Endothelial cell of umbilical vein (primary cell): ENCODE results near the gene GATA2. TPM values are rescaled to one million over a fixed set of nuclear protein-coding genes. Genes with fewer than 3 reads are reported as not detected.

Experiments used
- BruUV-seq: library from RNA; stranded (reverse); fragments of 400-500 nt; replicated peaks from 2 replicates; lab custom pipeline; 2021; lab: Mats Ljungman, UMichigan
- CTCF ChIA-PET: fragments of 300-600, 350-600 bp; sonication (Branson Sonifier 250); formaldehyde crosslinking; loops from one replicate; lab custom pipeline; 2021; ENCODE audit warnings: antibody characterized with exemption, inconsistent platforms; lab: Charles Lee
- POLR2A ChIA-PET: fragments of 300-600, 350-600 bp; sonication (Branson Sonifier 250); formaldehyde crosslinking; loops from one replicate; lab custom pipeline; 2021; ENCODE audit warnings: antibody characterized with exemption, inconsistent platforms; lab: Charles Lee
- DNase-seq: peaks from one replicate; pipeline ENCODE4 v3.0.0-alpha.2; 2011; ENCODE audit warnings: low read depth, low spot score
- FAIRE-seq: peaks from 2 replicates; lab custom pipeline; 2011; peaks lifted over from hg19 to GRCh38; lab: Jason Lieb, UNC
- H2AFZ ChIP-seq: 2 replicates; pipeline ENCODE4 v1.6.0; 2012; ENCODE audit warnings: low read depth, low read length, control low read depth, inconsistent platforms
- H3K27ac ChIP-seq: 2 replicates; pipeline ENCODE4 v1.5.1; 2011; ENCODE audit warnings: low read depth, mild to moderate bottlenecking, control low read depth, low read length, moderate library complexity; ENCODE audit not compliant: insufficient read depth
- H3K27me3 ChIP-seq, 2 experiments: 2 replicates each; pipeline versions ENCODE4 v1.6.0 to v1.6.1; 2011; ENCODE audit warnings: low read length in 2 of 2, mixed read lengths in 1 of 2; ENCODE audit not compliant: control insufficient read depth in 2 of 2, insufficient read depth in 2 of 2
- H3K36me3 ChIP-seq, 2 experiments: 2 replicates in 1 of 2; 3 replicates in 1 of 2; pipeline ENCODE4 v1.5.1; 2011; ENCODE audit warnings: low read length in 2 of 2, mild to moderate bottlenecking in 1 of 2, moderate library complexity in 1 of 2; ENCODE audit not compliant: control insufficient read depth in 2 of 2, insufficient read depth in 2 of 2; ENCODE audit errors: extremely low read depth in 1 of 2
- H3K4me1 ChIP-seq: 3 replicates; pipeline ENCODE4 v1.5.1; 2011; ENCODE audit warnings: mild to moderate bottlenecking, low read length; ENCODE audit not compliant: control insufficient read depth, insufficient read depth; ENCODE audit errors: extremely low read depth
- H3K4me2 ChIP-seq: 2 replicates; pipeline ENCODE4 v1.6.1; 2011; ENCODE audit warnings: low read length, control low read depth, mixed read lengths; ENCODE audit not compliant: insufficient read depth
- H3K4me3 ChIP-seq, 3 experiments: fragments of 200-600 bp in 1 of 3; sonication (generic), shearing (Covaris generic) in 1 of 3; replicated peaks in 1 of 3; 2 replicates each; pipeline ENCODE4 v1.5.1; 2011 to 2016; ENCODE audit warnings: control low read depth in 3 of 3, low read length in 3 of 3, mild to moderate bottlenecking in 2 of 3, inconsistent platforms in 1 of 3, low read depth in 1 of 3, moderate library complexity in 1 of 3; ENCODE audit not compliant: insufficient read depth in 1 of 3
- H3K79me2 ChIP-seq: 2 replicates; pipeline ENCODE4 v1.6.0; 2012; ENCODE audit warnings: low read length, inconsistent platforms; ENCODE audit not compliant: control insufficient read depth, insufficient read depth
- H3K9ac ChIP-seq: replicated peaks from 2 replicates; pipeline ENCODE3; 2011; ENCODE audit warnings: low read length, control low read depth; ENCODE audit not compliant: insufficient read depth; ENCODE audit errors: extremely low read depth
- H3K9me1 ChIP-seq: replicated peaks from 3 replicates; pipeline ENCODE4 v1.6.0; 2011; ENCODE audit warnings: mild to moderate bottlenecking, low read length; ENCODE audit not compliant: control insufficient read depth, insufficient read depth; ENCODE audit errors: extremely low read depth
- H3K9me3 ChIP-seq: replicated peaks from 2 replicates; pipeline ENCODE4 v1.5.1; 2012; ENCODE audit warnings: low read length, inconsistent platforms; ENCODE audit not compliant: control insufficient read depth, insufficient read depth
- H4K20me1 ChIP-seq: replicated peaks from 2 replicates; pipeline ENCODE3; 2011; ENCODE audit warnings: mild to moderate bottlenecking, low read length; ENCODE audit not compliant: control insufficient read depth, insufficient read depth; ENCODE audit errors: extremely low read depth
- CTCF ChIP-seq, 2 donors: IDR thresholded peaks; 1 replicate in 1 of 2; 2 replicates in 1 of 2; pipeline ENCODE4 v1.5.1; 2011; ENCODE audit warnings: low read length in 2 of 2, mild to moderate bottlenecking in 2 of 2, moderate library complexity in 2 of 2, control low read depth in 1 of 2, inconsistent platforms in 1 of 2, low read depth in 1 of 2; ENCODE audit not compliant: insufficient read depth in 1 of 2; ENCODE audit errors: extremely low read depth in 1 of 2
- EZH2 ChIP-seq: IDR thresholded peaks from 2 replicates; pipeline ENCODE4 v1.6.1; 2012; ENCODE audit warnings: borderline replicate concordance, low read depth, mild to moderate bottlenecking, moderate library complexity, low read length, inconsistent platforms; ENCODE audit not compliant: severe bottlenecking
- FOS ChIP-seq: IDR thresholded peaks from 2 replicates; pipeline ENCODE4 v1.6.1; 2011; ENCODE audit warnings: mild to moderate bottlenecking, low read length, moderate library complexity, borderline replicate concordance; ENCODE audit not compliant: insufficient read depth
- GATA2 ChIP-seq: IDR thresholded peaks from 2 replicates; pipeline ENCODE4 v1.7.0; 2011; ENCODE audit warnings: low read depth, mild to moderate bottlenecking, moderate library complexity, mixed read lengths, low read length; ENCODE audit not compliant: insufficient read length, insufficient read depth
- JUN ChIP-seq: IDR thresholded peaks from 2 replicates; pipeline ENCODE4 v1.6.1; 2011; ENCODE audit warnings: borderline replicate concordance, low read depth; ENCODE audit not compliant: insufficient read length, insufficient read depth
- MAX ChIP-seq: IDR thresholded peaks from 2 replicates; pipeline ENCODE4 v1.6.1; 2011; ENCODE audit not compliant: insufficient read depth, insufficient read length
- MYC ChIP-seq: IDR thresholded peaks from one replicate; pipeline ENCODE4 v1.6.1; 2011; ENCODE audit warnings: mild to moderate bottlenecking, low read depth, low read length
- POLR2A ChIP-seq: IDR thresholded peaks from 2 replicates; pipeline ENCODE4 v1.6.1; 2012; ENCODE audit warnings: low read depth, mild to moderate bottlenecking, control low read depth, low read length
- POLR2AphosphoS5 ChIP-seq: IDR thresholded peaks from 2 replicates; pipeline ENCODE4 v1.6.1; 2012; ENCODE audit warnings: low read depth, mild to moderate bottlenecking, control low read depth, low read length, moderate library complexity; ENCODE audit not compliant: insufficient read depth
- dilution Hi-C: fragments of 300-500 bp; cut with MboI; formaldehyde crosslinking; loops from one replicate; pipeline ENCODE4 v1.15.0; 2019; ENCODE audit warnings: low sequenced_read_pairs; ENCODE audit not compliant: extremely low pct_ligation_motif_present
- intact Hi-C: fragments of 100-400 bp; cut with micrococcal nuclease; formaldehyde crosslinking; loops from one replicate; pipeline ENCODE4 v1.10.0; 2022
- polyA plus RNA-seq, 4 experiments: library from polyadenylated mRNA; depleted of rRNA in 3 of 4; stranded (reverse) in 3 of 4; unstranded in 1 of 4; fragments of >200 nt; gene quantifications; 2 replicates each; pipeline versions ENCODE4 v1.2.1 to v1.2.3, GENCODE V29; 2011 to 2012; ENCODE audit warnings: missing spikeins in 1 of 4
- total RNA-seq: library from RNA; stranded (reverse); gene quantifications from 2 replicates; pipeline ENCODE4 v1.2.3, GENCODE V29; 2021

Gene GATA2
- total and polyA plus RNA-seq, 2 donors (not counting 3 experiments of a cell fraction or from before 2014, with no cell fraction given), result 28.8 to 62.2 TPM

- TF ChIP-seq MAX (no peak), CTCF (IDR thresholded peaks at IDR 0.05; ENCODE audit: extremely low read depth in 1 of 2, insufficient read depth in 1 of 2, low read depth in 1 of 2, low read length in 2 of 2) (no peak), POLR2AphosphoS5 (no peak), POLR2A (no peak), GATA2 (no peak), FOS (no peak), JUN (no peak), EZH2 (no peak), MYC (no peak)
- H3K9me3 ChIP-seq, result no peaks in the 10 kb centered on the region
- H3K79me2 ChIP-seq, result peaks cover 98% of the 10 kb centered on the region
- peak overlapping the region; percentile 77 to 95 (median 83) for H3K4me3 ChIP-seq
- no peaks in the 10 kb centered on the region for H3K27me3 ChIP-seq
- H4K20me1 ChIP-seq, result no peaks in the 10 kb centered on the region
- dilution Hi-C loops, result no loop called here
- no peaks in the 10 kb centered on the region for H3K9me1 ChIP-seq
- BruUV-seq, result no TSS peak
- FAIRE-seq (peak; percentile 38), DNase-seq (no peak)
- H3K4me2 ChIP-seq, result peak overlapping the region; percentile 76
- peak overlapping the region; percentile 94 for H3K9ac ChIP-seq
- POLR2A ChIA-PET, result interaction anchor here (0.6 kb wide), 1 partner anchor 630 kb away, joined by 6 read pairs; no protein-coding TSS in a partner anchor
- H3K4me1 ChIP-seq, result peaks cover 9% of the 10 kb centered on the region
- H2AFZ ChIP-seq, result no peak overlapping the region
- H3K27ac ChIP-seq, result peak overlapping the region; percentile 97
- intact Hi-C loops, result loop anchor here (2.0 to 5.0 kb wide), 2 partner anchors 64 to 393 kb away; no protein-coding TSS in a partner anchor
- peaks cover 0 to 5% of the 10 kb centered on the region in 2 experiments for H3K36me3 ChIP-seq
- CTCF ChIA-PET, result interaction anchor here (0.8 to 2.5 kb wide), 9 partner anchors 9 to 117 kb away, joined by 3 to 23 read pairs (median 5); no protein-coding TSS in a partner anchor
Measured at GRCh38 chr3:128490650-128490914, 2.4 kb downstream of the GATA2 start.
